ENCODE measurements around the gene CPT1A. TPM values are rescaled to one million over a fixed set of nuclear protein-coding genes. Genes with fewer than 3 reads are reported as not detected.

Gene CPT1A
- total RNA-seq, 4 donors from 2014 or later = 6.9 to 32.1 (median 12.9) TPM

DNA sequence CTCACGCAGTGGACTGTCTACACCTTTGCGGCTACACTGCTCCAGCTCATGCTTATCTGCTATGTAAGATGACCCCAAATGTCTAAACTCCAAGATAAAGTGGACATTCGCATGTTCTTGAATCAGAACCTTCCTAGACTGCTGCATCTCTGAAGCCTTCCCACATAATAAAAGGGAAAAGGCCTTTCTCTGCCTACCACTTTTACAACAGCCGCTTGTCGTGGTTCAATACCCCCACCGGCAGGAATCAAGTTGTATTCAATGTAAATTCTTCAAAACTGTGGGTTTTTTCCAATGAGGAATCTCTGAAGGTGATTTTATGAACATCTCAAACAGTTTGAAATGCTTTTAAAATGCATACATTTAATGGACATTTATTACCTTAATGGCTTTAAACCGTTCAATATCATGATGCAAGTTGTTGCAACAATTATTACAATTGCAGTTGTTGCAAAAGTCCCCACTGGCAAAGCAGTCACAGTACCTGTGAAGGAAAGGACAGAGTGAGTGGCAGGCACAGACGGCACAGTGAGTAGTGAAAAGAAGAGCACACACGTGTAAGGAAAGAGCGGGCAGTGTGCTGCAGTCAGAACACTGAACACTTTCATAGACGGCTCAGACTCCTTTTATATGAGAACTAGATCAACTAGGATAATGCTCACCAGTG is 126.1 kb downstream of the CPT1A start:
- H3K9me3 ChIP-seq = no peaks in the 10 kb centered on the region
- no peak overlapping the region for H3K27ac ChIP-seq
- DNase-seq = no peak
- H3K36me3 ChIP-seq = no peaks in the 10 kb centered on the region
- no peaks in the 10 kb centered on the region for H3K4me1 ChIP-seq
- peaks cover 5 to 19% (median 16%) of the 10 kb centered on the region in 3 donors for H3K27me3 ChIP-seq
- in situ Hi-C loops (cut with MboI; ENCODE audit: low sequenced_read_pairs in 4 of 4) (no loop called here), intact Hi-C loops (cut with DNase I; ENCODE audit: low total_unique reads) (no loop called here)
- no peak overlapping the region for H3K4me3 ChIP-seq
- TF ChIP-seq POLR2A (IDR thresholded peaks at IDR 0.05) = no peak
- TF ChIP-seq, protein P1, sequence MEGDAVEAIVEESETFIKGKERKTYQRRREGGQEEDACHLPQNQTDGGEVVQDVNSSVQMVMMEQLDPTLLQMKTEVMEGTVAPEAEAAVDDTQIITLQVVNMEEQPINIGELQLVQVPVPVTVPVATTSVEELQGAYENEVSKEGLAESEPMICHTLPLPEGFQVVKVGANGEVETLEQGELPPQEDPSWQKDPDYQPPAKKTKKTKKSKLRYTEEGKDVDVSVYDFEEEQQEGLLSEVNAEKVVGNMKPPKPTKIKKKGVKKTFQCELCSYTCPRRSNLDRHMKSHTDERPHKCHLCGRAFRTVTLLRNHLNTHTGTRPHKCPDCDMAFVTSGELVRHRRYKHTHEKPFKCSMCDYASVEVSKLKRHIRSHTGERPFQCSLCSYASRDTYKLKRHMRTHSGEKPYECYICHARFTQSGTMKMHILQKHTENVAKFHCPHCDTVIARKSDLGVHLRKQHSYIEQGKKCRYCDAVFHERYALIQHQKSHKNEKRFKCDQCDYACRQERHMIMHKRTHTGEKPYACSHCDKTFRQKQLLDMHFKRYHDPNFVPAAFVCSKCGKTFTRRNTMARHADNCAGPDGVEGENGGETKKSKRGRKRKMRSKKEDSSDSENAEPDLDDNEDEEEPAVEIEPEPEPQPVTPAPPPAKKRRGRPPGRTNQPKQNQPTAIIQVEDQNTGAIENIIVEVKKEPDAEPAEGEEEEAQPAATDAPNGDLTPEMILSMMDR (IDR thresholded peaks at IDR 0.05 in 4 of 5, conservative IDR thresholded peaks at IDR 0.05 in 1 of 5) = no peak
- no peak for ATAC-seq

DNA sequence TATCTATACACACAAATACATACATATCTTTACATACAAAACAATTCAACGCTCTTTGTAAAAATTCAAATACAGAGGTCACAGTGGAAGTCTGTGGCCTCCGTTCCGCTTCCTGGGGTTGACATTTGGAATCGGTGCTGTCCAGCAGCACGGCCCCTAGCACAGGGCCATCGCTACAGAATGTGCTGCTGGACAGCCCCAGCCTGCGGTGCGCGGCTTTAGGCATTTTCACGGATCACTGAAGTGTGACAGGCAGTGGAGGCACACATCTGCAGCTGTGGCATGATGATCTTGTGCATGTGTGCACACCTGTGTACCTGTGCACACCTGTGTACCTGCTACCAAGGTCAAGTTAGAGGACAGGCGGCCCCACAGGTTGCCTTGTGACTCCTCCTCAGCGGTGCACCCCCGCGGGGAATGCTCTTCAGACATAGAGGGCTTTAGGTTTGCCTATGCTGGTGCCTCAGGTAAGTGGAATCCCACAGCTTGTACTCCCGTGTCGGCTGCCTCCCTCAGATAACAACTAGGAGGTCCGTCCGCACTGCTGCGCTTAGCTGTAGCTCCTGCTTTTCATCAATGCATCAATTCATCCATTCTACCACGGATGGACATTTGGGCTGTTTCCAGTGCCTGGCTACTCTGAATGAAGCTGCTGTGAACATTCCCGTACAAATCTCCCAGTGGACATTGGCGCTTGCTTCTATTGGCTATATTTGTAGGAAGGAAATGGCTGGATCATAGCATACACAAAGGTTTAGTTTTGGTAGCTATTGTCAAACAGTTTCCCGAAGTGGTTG is 127.5 kb downstream of the CPT1A start:
- intact Hi-C loops (cut with DNase I; ENCODE audit: low total_unique reads) (no loop called here), in situ Hi-C loops (cut with MboI; ENCODE audit: low sequenced_read_pairs in 4 of 4) (no loop called here)
- ATAC-seq = no peak
- no peak for DNase-seq
- Histone ChIP-seq H3K36me3 (no peaks in the 10 kb centered on the region), H3K4me1 (no peaks in the 10 kb centered on the region), H3K27ac (no peak overlapping the region), H3K9me3 (no peaks in the 10 kb centered on the region), H3K27me3 (peaks cover 5 to 16% (median 11%) of the 10 kb centered on the region in 3 donors), H3K4me3 (no peak overlapping the region)
- TF ChIP-seq, protein P1 (IDR thresholded peaks at IDR 0.05 in 4 of 5, conservative IDR thresholded peaks at IDR 0.05 in 1 of 5) = no peak

DNA sequence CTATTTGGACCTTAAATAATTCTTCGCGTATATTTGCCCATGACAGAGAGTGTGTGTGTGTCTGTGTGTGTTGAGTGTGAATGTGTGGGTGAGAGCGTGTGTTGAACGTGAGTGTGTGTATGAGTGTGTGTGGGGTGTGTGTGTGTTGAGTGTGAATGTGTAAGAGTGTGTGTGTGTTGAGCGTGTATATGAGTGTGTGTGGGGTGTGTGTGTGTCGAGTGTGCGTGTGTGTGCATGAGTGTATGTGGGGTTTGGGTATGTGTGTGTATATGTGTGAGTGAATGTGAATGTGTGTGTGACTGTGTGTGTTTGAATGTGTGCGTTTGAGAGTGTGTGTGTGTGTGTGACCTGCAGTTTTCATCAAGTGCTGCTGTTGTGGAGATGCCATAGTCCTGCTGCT is 130.6 kb downstream of the CPT1A start:
- Histone ChIP-seq H3K4me3 (no peak overlapping the region), H3K27ac (no peak overlapping the region), H3K27me3 (peaks cover 5 to 15% (median 5%) of the 10 kb centered on the region in 3 donors), H3K36me3 (no peaks in the 10 kb centered on the region), H3K9me3 (no peaks in the 10 kb centered on the region), H3K4me1 (no peaks in the 10 kb centered on the region)
- intact Hi-C loops (cut with DNase I; ENCODE audit: low total_unique reads) = no loop called here
- in situ Hi-C loops (cut with MboI; ENCODE audit: low sequenced_read_pairs in 4 of 4) = no loop called here
- DNase-seq (no peak), ATAC-seq (no peak)
- no peak for TF ChIP-seq POLR2A (IDR thresholded peaks at IDR 0.05)
- TF ChIP-seq, protein P1 (IDR thresholded peaks at IDR 0.05 in 4 of 5, conservative IDR thresholded peaks at IDR 0.05 in 1 of 5) = no peak

DNA sequence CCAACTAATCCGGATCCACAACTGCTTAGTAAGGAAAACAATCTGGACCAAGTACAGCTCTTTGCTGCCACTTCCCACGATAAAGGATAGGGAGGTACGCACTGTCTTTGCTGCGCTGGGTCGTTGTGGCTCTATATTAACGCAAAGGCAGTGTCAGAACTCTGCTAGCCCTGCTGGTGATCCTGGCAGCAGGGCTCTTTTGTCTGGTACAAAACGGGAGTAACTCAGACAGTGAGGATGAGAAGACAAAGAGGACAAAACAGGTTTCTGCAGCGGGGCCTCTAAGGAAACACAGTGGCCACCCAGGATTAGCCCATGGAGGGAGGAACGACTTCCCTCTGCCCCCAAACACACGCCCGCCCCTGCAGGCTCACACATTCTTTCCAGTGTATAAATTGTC is 131.3 kb downstream of the CPT1A start:
- H3K4me1 ChIP-seq = no peaks in the 10 kb centered on the region
- H3K36me3 ChIP-seq = no peaks in the 10 kb centered on the region
- H3K9me3 ChIP-seq = no peaks in the 10 kb centered on the region
- no peak overlapping the region for H3K4me3 ChIP-seq
- in situ Hi-C loops (cut with MboI; ENCODE audit: low sequenced_read_pairs in 4 of 4) (no loop called here), intact Hi-C loops (cut with DNase I; ENCODE audit: low total_unique reads) (no loop called here)
- no peak for DNase-seq
- ATAC-seq = no peak
- no peak overlapping the region for H3K27ac ChIP-seq
- peaks cover 5 to 15% (median 5%) of the 10 kb centered on the region in 3 donors for H3K27me3 ChIP-seq
- TF ChIP-seq POLR2A (IDR thresholded peaks at IDR 0.05) = no peak
- TF ChIP-seq, protein P1 (IDR thresholded peaks at IDR 0.05 in 4 of 5, conservative IDR thresholded peaks at IDR 0.05 in 1 of 5) = no peak
